Measurements from ENCODE around the gene FBXO15.

Gene FBXO15

DNA sequence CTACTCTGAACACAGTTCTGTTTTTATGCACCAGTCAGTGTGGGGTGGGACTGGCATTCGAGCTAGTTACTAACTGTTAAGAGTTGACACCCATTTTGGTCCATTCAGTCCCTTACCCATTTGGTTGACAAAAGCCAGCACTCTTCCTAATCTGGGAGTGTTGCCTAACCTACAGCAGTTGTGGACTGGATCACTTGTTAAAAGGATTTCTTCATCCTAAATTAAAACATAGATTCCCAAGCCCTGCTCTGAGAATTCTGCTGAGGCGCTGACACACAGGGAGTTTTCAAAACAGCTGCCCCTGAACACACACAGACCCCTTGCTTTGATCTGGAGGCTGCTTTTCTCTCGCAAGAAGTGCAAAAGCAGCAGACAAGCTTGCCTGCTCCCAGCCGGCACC is 7.1 kb upstream of the FBXO15 start:
- no peak for DNase-seq (ENCODE audit: low read depth)

DNA sequence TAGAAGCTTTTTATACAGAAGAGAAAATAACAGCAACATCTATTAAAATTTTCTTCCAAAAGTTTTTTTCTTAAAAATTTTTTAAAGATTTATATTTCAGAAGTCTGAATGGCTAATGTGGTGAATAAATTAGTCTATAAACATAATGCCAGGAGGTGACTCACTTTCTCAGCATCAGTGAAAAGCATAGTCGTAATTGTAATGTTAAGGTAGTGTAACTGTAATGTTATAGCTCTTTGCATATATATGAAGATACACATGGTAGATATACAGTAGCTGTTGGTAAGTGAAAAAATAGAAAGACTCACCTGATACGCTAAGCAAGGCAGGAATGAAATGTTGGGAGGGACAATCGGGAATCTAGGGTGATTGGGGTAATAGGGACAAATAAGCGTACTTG is 6.2 kb upstream of the FBXO15 start:
- TF ChIP-seq, protein P1, sequence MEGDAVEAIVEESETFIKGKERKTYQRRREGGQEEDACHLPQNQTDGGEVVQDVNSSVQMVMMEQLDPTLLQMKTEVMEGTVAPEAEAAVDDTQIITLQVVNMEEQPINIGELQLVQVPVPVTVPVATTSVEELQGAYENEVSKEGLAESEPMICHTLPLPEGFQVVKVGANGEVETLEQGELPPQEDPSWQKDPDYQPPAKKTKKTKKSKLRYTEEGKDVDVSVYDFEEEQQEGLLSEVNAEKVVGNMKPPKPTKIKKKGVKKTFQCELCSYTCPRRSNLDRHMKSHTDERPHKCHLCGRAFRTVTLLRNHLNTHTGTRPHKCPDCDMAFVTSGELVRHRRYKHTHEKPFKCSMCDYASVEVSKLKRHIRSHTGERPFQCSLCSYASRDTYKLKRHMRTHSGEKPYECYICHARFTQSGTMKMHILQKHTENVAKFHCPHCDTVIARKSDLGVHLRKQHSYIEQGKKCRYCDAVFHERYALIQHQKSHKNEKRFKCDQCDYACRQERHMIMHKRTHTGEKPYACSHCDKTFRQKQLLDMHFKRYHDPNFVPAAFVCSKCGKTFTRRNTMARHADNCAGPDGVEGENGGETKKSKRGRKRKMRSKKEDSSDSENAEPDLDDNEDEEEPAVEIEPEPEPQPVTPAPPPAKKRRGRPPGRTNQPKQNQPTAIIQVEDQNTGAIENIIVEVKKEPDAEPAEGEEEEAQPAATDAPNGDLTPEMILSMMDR (IDR thresholded peaks at IDR 0.05; ENCODE audit: low read depth, low read length, missing control alignments): no peak
- no peak overlapping the region for H3K4me3 ChIP-seq (ENCODE audit: low read depth, low read length)
- no peak for DNase-seq (ENCODE audit: low read depth)

More for the DNA sequence above, 7.1 kb upstream of the FBXO15 start:
- H3K4me3 ChIP-seq (ENCODE audit: low read depth, low read length): no peak overlapping the region
- TF ChIP-seq, protein P1 (IDR thresholded peaks at IDR 0.05; ENCODE audit: low read depth, low read length, missing control alignments): no peak

DNA sequence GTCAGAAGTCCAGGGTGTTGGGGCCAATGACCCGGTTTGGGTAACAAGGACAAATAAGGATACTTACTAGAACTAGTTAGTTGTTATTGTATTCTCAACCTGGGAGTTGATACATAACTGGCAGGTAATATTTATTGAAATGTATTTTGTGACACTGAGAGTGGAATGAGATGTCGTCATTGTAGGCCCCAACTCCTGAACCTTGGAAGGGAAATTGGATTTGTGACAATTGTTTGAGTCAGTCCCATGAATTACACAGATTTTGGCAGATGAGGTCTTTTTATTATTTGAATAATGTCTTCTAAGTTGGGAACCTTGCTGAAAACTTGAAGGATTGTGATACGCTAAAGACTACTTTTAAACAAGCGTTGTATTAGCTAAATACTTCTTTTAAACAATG is 5.7 kb upstream of the FBXO15 start:
- no peak overlapping the region for H3K4me3 ChIP-seq (ENCODE audit: low read depth, low read length)
- DNase-seq (ENCODE audit: low read depth): no peak
- TF ChIP-seq, protein P1 (IDR thresholded peaks at IDR 0.05; ENCODE audit: low read depth, low read length, missing control alignments): no peak

DNA sequence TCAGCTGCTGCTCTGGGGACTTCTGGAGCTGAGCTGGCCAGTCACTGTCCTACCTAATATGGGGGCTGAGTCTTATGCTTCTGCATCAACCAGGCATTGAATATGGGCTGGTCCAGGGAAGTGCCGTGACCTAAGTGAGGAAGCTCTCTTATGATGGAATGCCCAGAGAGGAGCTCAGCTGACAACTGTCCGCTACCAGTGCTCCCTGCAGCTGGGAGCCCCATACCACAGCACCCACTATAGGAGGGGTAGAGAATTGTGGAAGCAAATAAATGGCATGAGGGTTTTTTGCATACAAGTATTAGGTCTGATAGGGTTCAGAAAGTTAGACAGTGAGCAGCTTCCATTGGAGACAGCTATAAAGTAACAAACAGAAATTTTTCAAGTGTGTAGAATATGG is 5.2 kb upstream of the FBXO15 start:
- TF ChIP-seq, protein P1 (IDR thresholded peaks at IDR 0.05; ENCODE audit: low read depth, low read length, missing control alignments): no peak
- no peak for DNase-seq (ENCODE audit: low read depth)
- H3K4me3 ChIP-seq (ENCODE audit: low read depth, low read length): no peak overlapping the region

DNA sequence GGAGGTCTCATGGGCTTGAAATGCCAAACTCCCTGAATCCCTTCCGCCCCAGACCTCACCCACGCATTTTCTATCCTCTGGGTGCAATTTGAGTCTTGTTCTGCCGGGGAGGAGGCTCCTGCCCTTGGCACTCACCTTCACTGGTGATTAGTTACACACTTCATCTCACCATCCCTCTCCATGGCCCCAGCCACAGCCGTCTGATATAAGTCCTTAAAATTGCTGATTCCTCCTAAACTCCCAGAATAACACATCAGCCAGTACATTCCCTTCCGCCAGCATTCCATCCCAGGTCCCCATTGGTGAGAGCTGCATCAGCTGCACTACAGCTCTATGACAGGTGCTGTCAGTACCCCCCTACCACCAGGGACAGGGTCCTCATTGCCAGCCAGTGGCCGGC is 4.6 kb upstream of the FBXO15 start:
- TF ChIP-seq, protein P1 (IDR thresholded peaks at IDR 0.05; ENCODE audit: low read depth, low read length, missing control alignments): no peak
- DNase-seq (ENCODE audit: low read depth): no peak
- H3K4me3 ChIP-seq (ENCODE audit: low read depth, low read length): no peak overlapping the region

DNA sequence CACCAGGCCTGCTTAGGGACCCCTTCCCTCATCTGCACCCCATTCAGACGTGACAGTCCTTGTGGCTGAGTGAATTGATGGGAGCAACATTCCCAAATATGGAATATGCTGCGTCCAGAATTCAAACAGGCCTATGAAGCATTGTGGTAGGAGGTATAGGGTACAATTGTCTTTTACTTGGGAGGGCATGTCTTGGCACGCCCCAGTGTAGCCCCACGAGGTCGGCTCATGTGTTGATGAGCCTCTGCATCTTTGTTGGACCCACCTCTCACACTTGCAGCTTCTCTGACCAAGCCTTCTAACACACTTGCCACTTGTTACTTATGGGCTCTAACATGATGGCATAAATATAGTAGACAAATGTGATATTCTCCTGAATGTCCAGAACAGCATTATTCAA is 2.2 kb upstream of the FBXO15 start:
- no peak for DNase-seq (ENCODE audit: low read depth)
- peak overlapping the region; percentile 98 for H3K4me3 ChIP-seq (ENCODE audit: low read depth, low read length)
- TF ChIP-seq, protein P1 (IDR thresholded peaks at IDR 0.05; ENCODE audit: low read depth, low read length, missing control alignments): no peak

DNA sequence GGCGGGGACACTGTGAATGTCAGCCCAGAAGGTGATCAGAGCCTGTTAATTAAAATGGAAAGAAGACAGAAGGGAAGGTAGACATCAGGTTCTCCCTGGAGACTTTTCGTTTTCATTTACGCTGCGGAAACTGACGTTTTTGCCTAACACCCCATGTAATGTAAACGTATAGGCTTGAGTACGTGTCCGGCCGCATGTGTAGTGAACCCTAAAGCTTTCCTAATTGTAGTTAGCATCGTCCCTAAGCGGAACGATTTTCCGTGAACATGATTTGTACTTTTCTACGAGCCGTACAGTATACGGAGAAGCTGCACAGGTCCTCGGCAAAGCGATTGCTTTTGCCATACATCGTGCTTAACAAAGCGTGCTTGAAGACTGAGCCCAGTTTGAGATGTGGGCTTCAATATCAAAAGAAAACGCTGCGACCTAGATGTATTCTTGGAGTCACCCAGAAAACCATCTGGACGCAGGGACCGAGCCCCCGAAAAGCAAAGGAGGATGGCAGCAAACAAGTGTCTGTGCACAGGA is 973 bp upstream of the FBXO15 start:
- DNase-seq (ENCODE audit: low read depth): no peak
- H3K4me3 ChIP-seq (ENCODE audit: low read depth, low read length): peak overlapping the region; percentile 98
- TF ChIP-seq, protein P1 (IDR thresholded peaks at IDR 0.05; ENCODE audit: low read depth, low read length, missing control alignments): no peak
